GM12865 (cell line): ENCODE measurements around the gene VGLL1.

Experiments used
- DNase-seq: peaks from one replicate; pipeline ENCODE4 v3.0.0; 2010; ENCODE audit warnings: low read depth
- H3K4me3 ChIP-seq: 2 replicates; pipeline ENCODE4 v1.5.1; 2011; ENCODE audit warnings: mild to moderate bottlenecking, low read depth, low read length, control low read depth
- TF ChIP-seq, protein P1 (sequence below): IDR thresholded peaks from 2 replicates; pipeline ENCODE4 v1.5.1; 2011; ENCODE audit warnings: low read length, control low read depth, low read depth, inconsistent platforms; ENCODE audit not compliant: insufficient read depth; ENCODE audit errors: missing control alignments

Gene VGLL1, protein sequence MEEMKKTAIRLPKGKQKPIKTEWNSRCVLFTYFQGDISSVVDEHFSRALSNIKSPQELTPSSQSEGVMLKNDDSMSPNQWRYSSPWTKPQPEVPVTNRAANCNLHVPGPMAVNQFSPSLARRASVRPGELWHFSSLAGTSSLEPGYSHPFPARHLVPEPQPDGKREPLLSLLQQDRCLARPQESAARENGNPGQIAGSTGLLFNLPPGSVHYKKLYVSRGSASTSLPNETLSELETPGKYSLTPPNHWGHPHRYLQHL

DNA sequence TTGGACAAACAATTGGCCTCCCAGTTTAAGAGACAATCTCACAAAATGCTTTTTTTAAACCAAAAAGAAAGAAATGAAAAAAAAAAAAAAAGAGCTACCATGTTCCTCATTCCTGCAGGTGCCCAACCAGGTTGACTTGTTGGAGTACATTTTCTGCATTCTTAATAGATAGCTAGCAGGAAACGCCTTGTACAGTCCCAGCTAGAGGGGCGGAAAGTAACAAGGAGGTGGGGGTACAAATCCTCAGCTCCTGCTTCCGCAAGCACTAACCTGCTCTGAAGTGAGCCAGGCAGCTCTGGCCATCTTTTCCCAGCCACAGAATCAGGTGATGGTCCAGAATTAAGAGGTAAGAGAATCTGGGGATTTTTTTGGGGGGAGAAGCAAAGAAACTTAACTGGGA lies at the start of gene VGLL1:
TSS of gene VGLL1 (plus strand) at position 265 of the 400 bp plus-strand sequence. CDS start 3,806 bp downstream, outside the sequence.
- no peak for DNase-seq
- no peak within 1 kb of the TSS for H3K4me3 ChIP-seq
- TF ChIP-seq, protein P1, sequence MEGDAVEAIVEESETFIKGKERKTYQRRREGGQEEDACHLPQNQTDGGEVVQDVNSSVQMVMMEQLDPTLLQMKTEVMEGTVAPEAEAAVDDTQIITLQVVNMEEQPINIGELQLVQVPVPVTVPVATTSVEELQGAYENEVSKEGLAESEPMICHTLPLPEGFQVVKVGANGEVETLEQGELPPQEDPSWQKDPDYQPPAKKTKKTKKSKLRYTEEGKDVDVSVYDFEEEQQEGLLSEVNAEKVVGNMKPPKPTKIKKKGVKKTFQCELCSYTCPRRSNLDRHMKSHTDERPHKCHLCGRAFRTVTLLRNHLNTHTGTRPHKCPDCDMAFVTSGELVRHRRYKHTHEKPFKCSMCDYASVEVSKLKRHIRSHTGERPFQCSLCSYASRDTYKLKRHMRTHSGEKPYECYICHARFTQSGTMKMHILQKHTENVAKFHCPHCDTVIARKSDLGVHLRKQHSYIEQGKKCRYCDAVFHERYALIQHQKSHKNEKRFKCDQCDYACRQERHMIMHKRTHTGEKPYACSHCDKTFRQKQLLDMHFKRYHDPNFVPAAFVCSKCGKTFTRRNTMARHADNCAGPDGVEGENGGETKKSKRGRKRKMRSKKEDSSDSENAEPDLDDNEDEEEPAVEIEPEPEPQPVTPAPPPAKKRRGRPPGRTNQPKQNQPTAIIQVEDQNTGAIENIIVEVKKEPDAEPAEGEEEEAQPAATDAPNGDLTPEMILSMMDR: no peak

DNA sequence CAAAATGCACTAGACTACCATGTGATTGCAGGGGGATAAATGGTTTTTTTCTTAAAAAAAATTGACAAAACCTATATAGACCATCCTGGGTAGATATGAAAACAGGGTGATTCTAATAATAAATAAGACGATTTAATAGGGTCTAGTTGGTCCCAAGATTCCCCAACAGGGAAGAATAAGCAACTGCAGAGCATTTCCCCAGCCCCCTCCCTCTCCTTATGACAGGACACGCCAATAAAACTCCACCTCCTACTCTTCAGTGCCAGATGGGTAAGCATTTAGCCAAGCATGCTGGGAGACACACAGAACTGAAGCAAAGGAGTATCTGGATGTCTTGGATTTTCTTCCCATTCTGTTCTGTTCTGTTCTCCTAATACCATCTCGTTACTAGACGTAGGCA lies 44.4 kb upstream of the VGLL1 start, which contains the start of gene BRS3:
TSS of gene BRS3 (plus strand) at position 301 of the 400 bp plus-strand sequence. CDS start 168 bp downstream, outside the sequence.
- no peak for DNase-seq
- H3K4me3 ChIP-seq: no peak within 1 kb of the TSS
- TF ChIP-seq, protein P1: no peak

DNA sequence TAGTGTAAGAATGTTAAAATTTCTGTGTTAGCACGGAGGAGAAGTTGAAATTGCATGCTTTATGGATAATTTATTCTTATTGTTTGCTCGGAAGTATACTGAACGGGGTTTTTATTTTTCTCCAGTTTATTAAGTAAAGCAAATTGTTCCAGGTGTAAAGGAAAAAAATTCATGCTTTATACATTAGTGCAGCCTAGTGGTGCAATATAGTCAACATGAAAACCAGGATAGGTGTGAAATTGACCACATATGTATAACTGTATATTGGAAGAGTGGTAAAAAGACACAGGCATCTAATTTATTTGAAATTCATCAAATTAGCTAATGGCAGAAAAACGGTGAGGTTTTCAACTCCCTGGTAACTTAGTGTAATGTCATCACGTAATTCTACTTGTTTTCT lies 43.3 kb upstream of the VGLL1 start:
- H3K4me3 ChIP-seq: no peak overlapping the region
- no peak for DNase-seq
- TF ChIP-seq, protein P1: no peak

DNA sequence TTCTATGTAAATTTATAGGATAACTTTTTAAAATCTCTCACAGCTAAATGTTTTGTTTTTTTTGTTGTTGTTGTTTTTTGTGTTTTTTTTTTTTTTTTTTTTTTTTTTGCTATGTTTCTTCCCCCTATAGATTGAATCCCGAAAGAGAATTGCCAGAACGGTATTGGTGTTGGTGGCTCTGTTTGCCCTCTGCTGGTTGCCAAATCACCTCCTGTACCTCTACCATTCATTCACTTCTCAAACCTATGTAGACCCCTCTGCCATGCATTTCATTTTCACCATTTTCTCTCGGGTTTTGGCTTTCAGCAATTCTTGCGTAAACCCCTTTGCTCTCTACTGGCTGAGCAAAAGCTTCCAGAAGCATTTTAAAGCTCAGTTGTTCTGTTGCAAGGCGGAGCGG lies 40.2 kb upstream of the VGLL1 start:
- no peak overlapping the region for H3K4me3 ChIP-seq
- TF ChIP-seq, protein P1: no peak
- no peak for DNase-seq

DNA sequence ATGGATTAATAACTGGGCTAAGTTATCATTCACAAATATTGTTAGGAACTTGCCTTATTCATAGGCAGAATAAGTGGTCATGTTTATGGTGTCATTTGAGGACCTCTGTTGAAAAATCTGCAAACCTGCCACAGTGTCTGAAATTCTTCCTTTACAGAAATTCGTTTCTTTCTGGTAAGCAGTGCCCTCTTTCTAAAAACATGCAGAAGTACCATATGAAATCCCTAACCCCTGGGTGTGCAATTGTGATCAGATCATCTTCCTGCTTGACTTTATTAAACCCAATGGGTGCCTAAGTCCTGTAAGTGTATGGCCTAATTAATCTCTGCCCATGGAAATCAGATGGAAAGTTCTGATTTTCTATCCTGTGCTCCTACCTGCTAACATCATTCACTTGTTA lies 39.0 kb upstream of the VGLL1 start:
- DNase-seq: no peak
- TF ChIP-seq, protein P1: no peak
- H3K4me3 ChIP-seq: no peak overlapping the region

DNA sequence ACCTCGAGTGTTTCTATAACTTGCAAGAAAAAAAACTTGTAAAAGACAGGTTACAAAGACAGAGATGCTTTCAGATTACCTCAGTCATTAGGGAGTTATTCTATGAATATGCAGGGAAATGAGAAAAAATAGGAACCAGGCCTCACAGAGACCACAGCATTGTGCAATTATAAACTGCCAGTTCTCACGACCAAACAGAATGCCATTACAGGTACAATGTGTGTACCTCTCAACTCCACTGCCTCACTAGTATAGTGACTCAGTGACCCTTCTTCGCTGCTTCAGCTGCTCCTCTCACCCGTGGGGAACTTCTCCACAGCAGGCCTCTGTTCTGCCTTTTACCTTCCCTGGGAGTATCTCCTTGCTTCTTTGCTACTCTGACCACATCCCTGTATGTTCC lies 37.0 kb upstream of the VGLL1 start:
- TF ChIP-seq, protein P1: no peak
- no peak overlapping the region for H3K4me3 ChIP-seq
- DNase-seq: no peak
